A172 (cell line): ENCODE results near the gene GTF2H4. TPM values are rescaled to one million over a fixed set of nuclear protein-coding genes. Genes with fewer than 3 reads are reported as not detected.
"Not testable (repeated sequence)": the region's sequence is repeated elsewhere in the genome, so short reads cannot be mapped to it uniquely, and the experiment has no call there.

Source experiments
- DNase-seq: peaks from one replicate; pipeline ENCODE4 v3.0.0-alpha.2; 2015; ENCODE audit warnings: low spot score
- total RNA-seq: library from RNA; depleted of rRNA; stranded (reverse); fragments of >200 nt; shearing (Covaris generic); gene quantifications from 2 replicates; pipeline ENCODE4 v1.2.3, GENCODE V29; 2014; rRNA removed

Gene GTF2H4
- total RNA-seq: 8.9 and 24.9 TPM in 2 replicates

DNA sequence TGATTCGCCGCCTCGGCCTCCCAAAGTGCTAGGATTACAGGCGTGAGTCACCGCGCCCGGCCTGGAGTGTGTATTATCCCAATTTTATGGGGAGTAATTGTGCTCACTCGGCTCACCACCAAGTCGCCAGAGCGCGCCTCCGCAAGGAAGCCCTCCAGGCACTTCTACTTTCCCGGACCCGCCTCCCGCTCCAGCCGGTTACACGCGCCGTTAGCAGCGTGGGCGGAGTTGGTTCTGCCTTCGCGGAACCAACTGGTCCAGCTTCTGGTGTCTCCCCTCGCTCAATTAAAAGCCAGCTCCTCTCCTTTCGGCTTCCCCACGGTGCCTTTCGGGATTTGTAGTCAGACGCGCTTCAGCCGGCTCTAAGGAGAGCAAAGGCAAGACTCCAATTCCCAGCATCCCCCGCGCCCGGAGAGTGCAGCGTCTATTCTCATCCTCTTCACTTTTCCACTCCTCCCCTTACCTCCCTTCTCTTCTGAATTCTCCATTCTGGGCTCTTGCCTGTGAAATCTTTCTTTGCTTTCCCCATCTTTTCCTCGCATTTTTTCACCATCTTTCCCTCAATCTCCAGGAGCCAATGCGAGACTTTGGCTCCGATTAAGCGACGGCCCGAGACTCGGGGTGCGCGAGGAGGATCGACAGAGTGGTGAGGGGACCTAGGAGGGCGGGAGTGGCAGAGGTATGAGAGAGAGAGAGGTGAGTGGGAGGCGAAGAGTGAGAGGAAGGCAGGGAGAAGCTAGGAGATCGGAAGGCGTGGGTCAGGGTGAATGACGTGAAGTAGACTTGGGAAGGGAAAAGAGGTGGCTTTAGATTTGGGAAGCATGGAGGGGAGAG lies at the start of gene GTF2H4:
TSS of gene GTF2H4 (plus strand) at position 450 of the 834 bp plus-strand sequence.
- DNase-seq: peak; percentile 98

DNA sequence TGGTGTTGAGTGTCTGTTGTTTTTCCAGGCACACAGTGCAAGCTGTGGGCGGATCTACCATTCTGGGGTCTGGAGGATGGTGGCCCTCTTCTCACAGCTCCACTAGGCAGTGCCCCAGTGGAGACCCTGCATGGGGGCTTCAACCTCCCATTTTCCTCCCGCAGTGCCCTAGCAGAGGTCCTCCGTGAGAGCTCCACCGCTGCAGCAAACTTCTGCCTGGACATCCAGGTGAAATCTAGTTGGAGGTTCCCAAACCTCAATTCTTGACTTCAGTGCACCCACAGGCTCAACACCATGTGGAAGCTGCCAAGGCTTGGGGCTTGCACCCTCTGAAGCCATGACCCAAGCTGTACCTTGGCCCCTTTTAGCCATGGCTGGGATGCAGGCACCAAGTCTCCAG lies 48.3 kb upstream of the GTF2H4 start:
- DNase-seq: not testable (repeated sequence)

- DNase-seq: no peak
These were observed 46.6 kb upstream of the GTF2H4 start for GRCh38 chr6:30861257-30862048.

- no peak for DNase-seq
These were observed 45.7 kb upstream of the GTF2H4 start for GRCh38 chr6:30862156-30862875.

- DNase-seq: no peak
These were observed 43.7 kb upstream of the GTF2H4 start for GRCh38 chr6:30864325-30864724.

DNA sequence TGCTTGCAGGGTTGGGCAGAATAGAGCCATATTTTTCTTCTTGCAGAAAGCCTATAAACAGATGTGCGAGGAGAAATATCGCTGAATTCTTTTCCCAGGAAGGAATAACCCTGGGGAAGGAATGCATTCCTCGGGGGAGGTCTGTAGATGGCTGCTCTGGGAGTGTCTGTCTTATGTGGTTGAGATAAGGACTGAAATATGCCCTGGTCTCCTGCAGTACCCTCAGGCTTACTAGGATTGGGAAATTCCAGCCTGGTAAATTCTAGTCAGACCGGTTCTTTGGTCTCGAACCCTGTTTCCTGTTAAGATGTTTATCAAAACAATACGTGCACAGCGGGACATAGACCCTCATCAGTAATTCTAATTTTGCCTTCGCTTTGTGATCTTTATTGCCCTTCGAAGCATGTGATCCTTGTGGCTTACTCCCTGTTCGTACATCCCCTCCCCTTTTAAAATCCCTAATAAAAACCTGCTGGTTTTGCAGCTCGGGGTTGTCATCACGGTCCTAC lies 38.7 kb upstream of the GTF2H4 start:
- not testable (repeated sequence) for DNase-seq

DNA sequence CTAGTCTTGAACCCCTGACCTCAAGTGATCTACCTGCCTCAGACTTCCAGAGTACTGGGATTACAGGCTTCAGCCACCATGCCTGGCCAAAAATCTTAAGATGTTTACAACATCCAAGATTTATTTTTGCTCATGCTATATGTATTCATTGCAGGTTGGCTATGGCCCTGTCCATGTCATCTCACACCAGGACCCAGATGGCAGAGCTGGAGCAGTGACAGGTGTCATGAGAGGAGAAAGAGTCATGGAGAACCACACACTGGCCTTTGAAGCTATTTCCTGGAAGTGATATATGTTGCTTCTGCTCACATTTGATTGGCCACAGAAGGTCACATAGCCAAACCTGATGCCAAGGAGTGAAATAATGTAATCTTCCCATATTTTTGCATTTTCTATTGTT lies 37.5 kb upstream of the GTF2H4 start:
- DNase-seq: no peak

DNA sequence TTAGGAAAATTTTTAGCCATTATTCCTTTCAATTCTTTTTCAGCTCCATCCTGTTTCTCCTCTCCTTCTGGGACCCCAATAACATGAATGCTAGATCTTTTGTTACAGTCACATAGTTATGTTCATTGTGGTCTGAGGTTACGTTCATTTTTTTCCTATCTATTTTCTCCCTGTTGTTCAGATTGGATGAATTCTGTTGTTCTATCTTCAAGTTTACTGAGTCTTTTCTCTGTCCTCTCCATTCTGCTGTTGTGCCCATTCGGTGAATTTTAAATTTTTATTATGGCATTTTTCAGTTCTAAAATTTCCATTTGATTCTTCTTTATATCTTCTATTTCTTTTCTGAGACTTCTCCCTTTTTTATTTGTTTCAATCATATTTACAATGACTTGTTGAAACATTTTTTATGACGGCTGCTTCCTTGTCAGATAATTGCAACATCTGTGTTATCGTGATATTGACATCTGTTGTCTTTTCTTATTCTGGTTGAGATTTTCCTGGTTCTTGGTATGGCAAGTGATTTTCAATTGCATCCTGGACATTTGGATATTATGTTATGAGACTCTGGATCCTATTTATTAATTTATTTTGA lies 36.3 kb upstream of the GTF2H4 start:
- no peak for DNase-seq

- no peak for DNase-seq
These were observed 34.8 kb upstream of the GTF2H4 start for GRCh38 chr6:30873137-30873640.

- not testable (repeated sequence) for DNase-seq
These were observed 34.2 kb upstream of the GTF2H4 start for GRCh38 chr6:30873795-30874194.

GRCh38 chr6:30875244-30876038 lies 32.6 kb upstream of the GTF2H4 start:
- no peak for DNase-seq

GRCh38 chr6:30876039-30876730 lies 31.8 kb upstream of the GTF2H4 start:
- DNase-seq: peak; percentile 44

- peak; percentile 90 for DNase-seq
These were observed 30.4 kb upstream of the GTF2H4 start for GRCh38 chr6:30877419-30878262.

DNA sequence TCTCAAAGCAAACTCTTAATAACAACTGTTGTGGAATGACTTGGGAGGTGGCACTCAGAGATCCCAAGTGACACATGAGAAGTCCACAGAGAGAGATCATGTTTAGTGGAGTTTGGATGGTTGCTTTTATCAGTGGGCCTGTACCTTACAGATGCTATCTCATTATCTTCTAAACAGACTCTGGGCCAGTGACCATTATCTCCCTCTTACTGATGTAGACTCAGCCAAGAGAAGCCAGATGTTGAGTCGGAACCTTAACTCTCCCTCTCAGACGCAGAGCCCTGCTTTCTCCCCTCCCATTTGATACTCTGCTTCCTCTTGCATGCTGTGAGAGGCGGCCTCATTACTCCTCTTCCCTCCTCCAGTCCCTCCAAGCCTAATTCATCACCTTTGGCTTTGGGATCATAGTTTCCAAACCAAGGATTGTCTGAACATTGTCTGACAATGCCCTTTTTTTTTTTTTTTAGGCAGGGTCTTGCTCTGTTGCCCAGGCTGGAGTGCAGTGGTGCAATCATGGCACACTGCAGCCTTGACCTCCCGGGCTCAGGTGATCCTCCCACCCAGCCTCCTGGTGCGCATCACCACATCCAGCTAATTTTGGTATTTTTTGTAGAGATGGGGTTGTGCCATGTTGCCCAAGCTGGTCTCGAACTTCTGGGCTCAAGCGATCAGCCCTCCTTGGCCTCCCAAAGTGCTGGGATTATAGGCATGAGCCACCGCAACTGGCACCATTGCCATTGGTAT lies 28.2 kb upstream of the GTF2H4 start:
- no peak for DNase-seq

- DNase-seq: no peak
These were observed 27.2 kb upstream of the GTF2H4 start for GRCh38 chr6:30880698-30881252.

GRCh38 chr6:30881392-30882203 lies 26.4 kb upstream of the GTF2H4 start:
- DNase-seq: no peak

GRCh38 chr6:30882204-30882758 lies 25.7 kb upstream of the GTF2H4 start:
- DNase-seq: no peak
